ENCODE measurements around the gene TGFBR2.

TGFBR2 gene

DNA sequence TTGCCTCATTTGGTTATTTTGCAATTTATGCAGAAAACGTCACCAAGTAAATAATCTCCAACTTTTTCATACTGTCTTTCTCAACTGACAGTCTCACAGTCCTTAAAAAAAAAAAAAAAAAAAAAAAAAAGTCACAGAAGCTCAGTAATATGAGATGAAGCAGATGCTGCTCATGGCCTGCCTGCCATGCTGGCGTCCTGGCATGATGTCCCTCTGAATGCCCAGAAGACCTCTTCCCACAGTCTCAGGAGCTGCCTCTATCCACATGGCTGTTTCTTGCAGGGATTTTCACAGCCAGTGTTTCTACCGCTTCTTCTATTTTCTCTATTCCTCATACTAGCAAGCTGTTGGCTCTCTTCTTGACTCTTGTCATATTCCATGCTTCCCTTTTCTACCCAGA is 87.7 kb downstream of the TGFBR2 start:
- no peaks in the 10 kb centered on the region for H3K27me3 Mint-ChIP-seq (ENCODE audit: low read depth)
- H3K4me3 Mint-ChIP-seq = no peak overlapping the region
- peaks cover 34% of the 10 kb centered on the region for H3K4me1 Mint-ChIP-seq (ENCODE audit: low read depth)
- peaks cover 62% of the 10 kb centered on the region for H3K36me3 Mint-ChIP-seq (ENCODE audit: low read depth)
- H3K9me3 Mint-ChIP-seq = no peaks in the 10 kb centered on the region
- no peak overlapping the region for H3K27ac Mint-ChIP-seq

DNA sequence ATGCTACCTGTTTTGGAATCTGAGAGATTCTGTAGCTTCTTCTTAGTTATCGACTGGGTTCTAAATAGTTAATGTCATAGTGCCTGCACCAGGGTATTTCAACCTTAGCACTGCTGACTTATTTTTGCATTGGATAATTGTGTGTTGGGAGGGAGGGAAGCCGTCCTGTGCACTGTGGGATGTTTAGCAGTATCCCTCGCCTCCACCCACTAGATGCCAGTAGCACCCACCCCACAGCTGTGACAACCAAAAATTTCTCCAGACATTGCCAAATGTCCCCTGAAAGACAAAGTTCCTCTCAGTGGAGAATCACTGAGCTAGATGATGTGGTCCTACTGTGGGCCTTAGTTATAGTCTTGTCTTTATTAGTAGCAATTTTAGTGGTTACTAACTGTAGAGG is 88.3 kb downstream of the TGFBR2 start:
- H3K36me3 Mint-ChIP-seq (ENCODE audit: low read depth) = peaks cover 59% of the 10 kb centered on the region
- no peaks in the 10 kb centered on the region for H3K9me3 Mint-ChIP-seq
- H3K4me3 Mint-ChIP-seq = no peak overlapping the region
- H3K27me3 Mint-ChIP-seq (ENCODE audit: low read depth) = no peaks in the 10 kb centered on the region
- peaks cover 31% of the 10 kb centered on the region for H3K4me1 Mint-ChIP-seq (ENCODE audit: low read depth)
- H3K27ac Mint-ChIP-seq = no peak overlapping the region

DNA sequence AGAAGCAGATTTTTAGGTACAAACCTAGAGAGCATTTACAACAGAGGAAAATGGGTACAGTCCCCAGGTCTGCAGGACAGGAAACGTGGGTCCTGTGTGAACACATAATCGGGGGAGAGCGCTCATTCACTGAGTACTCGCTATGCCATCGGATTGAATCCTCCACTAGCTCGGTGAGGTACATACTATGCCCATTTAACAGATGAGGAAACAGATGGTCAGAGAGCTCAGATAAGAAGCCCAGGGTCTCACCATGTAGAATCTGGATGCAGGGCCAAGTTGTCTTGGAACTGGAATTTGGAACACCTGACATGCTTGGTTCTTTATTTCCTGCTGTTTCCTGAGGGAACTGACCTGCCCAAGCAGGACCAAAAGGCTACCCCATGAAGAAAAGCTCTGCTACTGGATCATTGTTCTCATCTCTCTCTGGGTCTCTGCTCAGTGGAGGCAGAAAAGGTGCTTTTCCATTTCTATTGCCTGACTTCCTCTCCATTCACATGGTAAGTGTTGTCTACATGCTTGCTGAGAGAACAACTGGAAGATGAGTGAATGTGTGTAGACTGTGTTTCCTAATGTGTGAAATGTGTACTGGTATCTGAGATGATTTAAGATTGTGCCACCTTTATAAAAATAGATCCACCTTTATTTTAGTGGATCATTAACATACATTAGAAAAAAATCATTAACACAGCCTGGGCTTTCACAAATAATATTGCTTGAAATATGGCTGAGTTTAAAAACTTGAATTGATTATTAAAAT is 89.1 kb downstream of the TGFBR2 start:
- Mint-ChIP-seq H3K27me3 (ENCODE audit: low read depth) (no peaks in the 10 kb centered on the region), H3K9me3 (no peaks in the 10 kb centered on the region), H3K27ac (no peak overlapping the region), H3K4me3 (no peak overlapping the region), H3K4me1 (ENCODE audit: low read depth) (peaks cover 29% of the 10 kb centered on the region), H3K36me3 (ENCODE audit: low read depth) (peaks cover 55% of the 10 kb centered on the region)

DNA sequence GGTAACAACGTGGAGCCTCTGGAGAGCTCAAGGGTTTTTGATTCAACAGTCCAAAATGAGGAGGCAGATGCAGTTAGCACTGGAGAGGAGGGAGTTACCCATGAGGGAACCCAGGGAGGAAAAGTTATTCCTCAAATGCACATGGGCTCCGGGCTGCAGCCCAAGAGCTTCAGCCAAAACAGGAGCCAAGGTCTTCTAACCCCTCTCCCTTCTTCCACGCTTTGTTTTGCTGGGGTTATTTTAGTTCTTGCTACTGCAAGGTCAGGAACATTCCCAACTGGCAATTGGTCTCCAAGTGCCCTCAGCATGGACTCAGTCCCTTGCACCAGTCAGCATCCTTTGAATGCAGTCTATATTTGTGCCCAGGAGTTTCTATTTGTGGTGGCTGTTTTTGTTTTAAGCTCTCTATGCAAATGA is 90.0 kb downstream of the TGFBR2 start:
- no peaks in the 10 kb centered on the region for H3K27me3 Mint-ChIP-seq (ENCODE audit: low read depth)
- H3K4me3 Mint-ChIP-seq = no peak overlapping the region
- H3K9me3 Mint-ChIP-seq = no peaks in the 10 kb centered on the region
- no peak overlapping the region for H3K27ac Mint-ChIP-seq
- peaks cover 51% of the 10 kb centered on the region for H3K36me3 Mint-ChIP-seq (ENCODE audit: low read depth)
- peaks cover 23% of the 10 kb centered on the region for H3K4me1 Mint-ChIP-seq (ENCODE audit: low read depth)

DNA sequence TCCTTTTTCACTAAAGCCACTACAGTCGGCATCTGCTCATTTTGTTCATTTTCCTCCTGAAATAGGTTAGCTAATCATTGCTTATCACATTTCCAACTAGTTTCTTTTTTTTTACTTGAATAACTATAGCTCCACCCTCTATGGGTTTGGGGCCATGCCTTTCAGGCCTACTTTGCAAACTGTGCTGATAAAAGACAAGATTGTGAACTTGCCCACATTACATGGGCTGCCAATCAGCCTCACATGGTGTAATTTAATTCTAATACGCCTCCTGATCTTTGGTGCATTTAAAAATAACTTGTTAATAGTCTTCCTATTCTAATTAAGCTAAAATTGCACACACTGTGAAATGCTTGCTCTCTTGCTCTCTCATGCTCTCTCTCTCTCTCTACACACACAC is 90.5 kb downstream of the TGFBR2 start:
- Mint-ChIP-seq H3K27me3 (ENCODE audit: low read depth) (no peaks in the 10 kb centered on the region), H3K4me3 (no peak overlapping the region), H3K9me3 (no peaks in the 10 kb centered on the region), H3K4me1 (ENCODE audit: low read depth) (peaks cover 23% of the 10 kb centered on the region), H3K27ac (peak overlapping the region; percentile 12), H3K36me3 (ENCODE audit: low read depth) (peaks cover 52% of the 10 kb centered on the region)

DNA sequence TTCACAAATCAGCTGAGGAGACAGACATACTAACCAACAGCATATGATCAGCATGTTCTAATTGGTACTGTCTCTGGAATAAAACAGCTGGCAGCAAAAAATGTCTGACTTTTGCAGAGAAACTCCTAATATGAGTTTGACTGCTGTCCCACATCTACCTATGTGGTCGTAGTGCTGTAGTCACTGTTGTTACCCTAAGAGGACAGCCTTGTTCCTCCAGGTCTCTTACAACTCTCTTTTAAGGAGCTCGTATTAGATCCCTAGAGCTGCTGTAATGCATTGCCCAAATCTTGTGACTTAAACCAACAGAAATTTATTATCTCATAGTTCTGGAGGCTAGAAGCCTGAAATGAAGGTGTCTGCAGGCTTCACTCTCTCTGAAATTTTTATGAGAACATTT is 92.1 kb downstream of the TGFBR2 start:
- peaks cover 47% of the 10 kb centered on the region for H3K36me3 Mint-ChIP-seq (ENCODE audit: low read depth)
- H3K27me3 Mint-ChIP-seq (ENCODE audit: low read depth) = no peaks in the 10 kb centered on the region
- H3K4me3 Mint-ChIP-seq = no peak overlapping the region
- H3K9me3 Mint-ChIP-seq = no peaks in the 10 kb centered on the region
- no peak overlapping the region for H3K27ac Mint-ChIP-seq
- H3K4me1 Mint-ChIP-seq (ENCODE audit: low read depth) = peaks cover 12% of the 10 kb centered on the region

DNA sequence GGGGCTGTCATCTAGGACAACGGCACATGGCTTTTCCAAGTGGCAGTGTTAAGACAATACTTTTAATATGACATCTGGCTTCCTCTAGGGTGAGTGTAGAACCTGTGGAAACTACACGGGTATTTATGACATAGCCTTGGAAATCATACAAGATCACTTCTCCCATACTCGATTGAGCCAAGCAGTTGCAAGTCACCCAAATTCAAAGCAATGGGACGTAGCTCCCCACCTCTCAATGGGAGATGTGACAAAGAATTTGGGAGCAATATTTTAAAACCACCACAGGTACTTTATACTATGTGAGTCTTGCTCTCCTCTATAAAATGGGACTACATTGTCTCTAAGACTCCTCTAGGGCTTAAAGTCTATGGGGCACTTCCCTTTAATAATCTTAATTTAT is 93.5 kb downstream of the TGFBR2 start:
- Mint-ChIP-seq H3K36me3 (ENCODE audit: low read depth) (peaks cover 37% of the 10 kb centered on the region), H3K9me3 (no peaks in the 10 kb centered on the region), H3K27me3 (ENCODE audit: low read depth) (no peaks in the 10 kb centered on the region), H3K27ac (no peak overlapping the region), H3K4me3 (no peak overlapping the region), H3K4me1 (ENCODE audit: low read depth) (peaks cover 7% of the 10 kb centered on the region)

DNA sequence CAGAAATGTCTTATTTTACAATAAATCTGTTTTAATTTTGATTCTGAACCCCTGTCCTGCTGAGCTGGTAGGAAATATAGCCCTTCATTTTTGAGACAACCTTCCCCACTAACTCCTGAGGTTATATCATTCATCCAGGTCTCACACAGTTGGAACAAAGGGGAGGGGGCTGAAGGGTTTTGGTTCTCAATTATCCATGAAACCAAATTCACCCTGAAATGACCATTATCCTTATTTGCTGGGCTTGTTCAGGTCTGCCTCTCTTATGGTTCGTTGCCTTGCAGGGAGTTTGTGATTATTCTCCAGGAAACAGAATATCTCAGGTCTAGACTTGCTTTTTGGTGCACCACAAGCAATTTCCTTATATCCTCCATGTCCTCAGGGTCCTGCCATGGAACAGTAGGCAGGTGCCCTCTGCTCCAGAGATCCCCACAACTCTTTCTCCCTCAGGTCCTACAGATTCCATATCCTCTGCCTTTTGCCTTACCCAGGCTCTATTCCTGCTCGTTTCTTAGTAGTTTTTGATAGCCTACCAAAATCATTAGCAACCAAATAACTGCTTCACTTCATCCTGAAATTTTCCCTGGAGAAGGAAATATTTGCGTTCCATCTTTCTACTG is 94.4 kb downstream of the TGFBR2 start:
- Mint-ChIP-seq H3K36me3 (ENCODE audit: low read depth) (peaks cover 32% of the 10 kb centered on the region), H3K4me3 (no peak overlapping the region), H3K9me3 (no peaks in the 10 kb centered on the region), H3K27me3 (ENCODE audit: low read depth) (no peaks in the 10 kb centered on the region), H3K27ac (no peak overlapping the region), H3K4me1 (ENCODE audit: low read depth) (peaks cover 5% of the 10 kb centered on the region)

DNA sequence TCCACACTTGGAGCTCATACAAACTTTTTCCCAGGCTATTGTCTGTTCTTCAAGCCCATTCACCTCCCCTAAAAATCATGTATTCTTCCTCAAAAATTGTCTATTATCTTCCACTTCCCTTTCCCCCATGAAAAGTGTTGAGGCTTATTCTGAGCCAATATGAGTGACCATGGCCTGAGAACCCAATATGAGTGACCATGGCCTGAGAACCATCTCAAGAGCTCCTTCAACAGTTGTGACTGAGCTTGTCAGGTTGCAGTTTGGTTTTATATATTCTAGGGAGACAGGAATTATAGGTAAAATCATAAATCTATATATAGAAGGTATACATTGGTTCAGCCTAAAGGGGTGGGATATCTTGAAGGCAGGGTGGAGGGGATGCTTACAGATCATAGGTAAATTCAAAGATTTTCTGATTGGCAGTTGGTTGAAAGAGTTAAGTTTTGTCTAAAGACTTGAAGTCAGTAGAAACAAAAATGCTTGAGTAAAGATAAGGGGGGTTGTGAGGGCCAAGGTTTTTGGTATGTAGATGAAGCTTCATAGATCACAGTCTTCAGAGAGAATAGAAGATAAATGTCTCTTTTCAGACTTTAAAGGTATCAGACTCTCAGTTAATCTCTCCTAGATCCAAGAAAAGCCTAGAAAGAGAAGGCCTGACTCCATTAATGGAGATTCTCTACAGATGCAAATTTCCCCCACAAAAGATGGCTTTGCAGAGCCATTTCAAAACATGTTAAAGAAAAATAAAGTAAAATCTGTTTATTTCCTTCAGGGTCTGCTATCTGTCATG is 95.8 kb downstream of the TGFBR2 start:
- Mint-ChIP-seq H3K36me3 (ENCODE audit: low read depth) (peaks cover 34% of the 10 kb centered on the region), H3K27ac (no peak overlapping the region), H3K4me1 (ENCODE audit: low read depth) (peaks cover 5% of the 10 kb centered on the region), H3K9me3 (peaks cover 3% of the 10 kb centered on the region), H3K27me3 (ENCODE audit: low read depth) (no peaks in the 10 kb centered on the region), H3K4me3 (no peak overlapping the region)

DNA sequence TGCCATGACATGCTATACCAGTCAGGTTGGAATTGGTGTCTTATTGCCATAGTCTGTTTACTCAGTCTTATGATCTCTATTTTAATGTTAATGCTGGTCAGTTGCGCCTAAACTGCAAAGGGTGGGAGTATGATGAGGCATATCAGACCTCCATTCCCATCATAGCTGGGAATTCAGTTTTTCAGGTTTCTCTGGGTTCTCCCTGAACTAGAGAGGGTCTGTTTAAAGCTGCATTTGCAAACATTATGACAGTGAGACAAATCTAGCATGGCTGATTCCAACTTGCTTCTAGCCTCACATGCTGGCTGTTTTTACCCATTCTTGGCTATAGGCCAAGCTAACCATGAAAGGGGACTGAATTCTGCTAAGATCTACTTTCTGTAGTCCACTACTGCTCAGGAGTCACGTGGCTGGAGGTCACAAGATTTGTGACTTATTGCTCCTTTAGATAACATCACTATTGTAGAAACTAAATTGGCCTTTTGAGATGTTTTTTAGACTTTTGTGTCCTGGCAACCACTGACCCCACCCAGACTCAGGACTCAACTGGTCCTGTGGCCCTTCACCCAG is 96.5 kb downstream of the TGFBR2 start:
- Mint-ChIP-seq H3K27me3 (ENCODE audit: low read depth) (no peaks in the 10 kb centered on the region), H3K36me3 (ENCODE audit: low read depth) (peaks cover 33% of the 10 kb centered on the region), H3K27ac (no peak overlapping the region), H3K9me3 (peaks cover 4% of the 10 kb centered on the region), H3K4me1 (ENCODE audit: low read depth) (peaks cover 5% of the 10 kb centered on the region), H3K4me3 (no peak overlapping the region)

DNA sequence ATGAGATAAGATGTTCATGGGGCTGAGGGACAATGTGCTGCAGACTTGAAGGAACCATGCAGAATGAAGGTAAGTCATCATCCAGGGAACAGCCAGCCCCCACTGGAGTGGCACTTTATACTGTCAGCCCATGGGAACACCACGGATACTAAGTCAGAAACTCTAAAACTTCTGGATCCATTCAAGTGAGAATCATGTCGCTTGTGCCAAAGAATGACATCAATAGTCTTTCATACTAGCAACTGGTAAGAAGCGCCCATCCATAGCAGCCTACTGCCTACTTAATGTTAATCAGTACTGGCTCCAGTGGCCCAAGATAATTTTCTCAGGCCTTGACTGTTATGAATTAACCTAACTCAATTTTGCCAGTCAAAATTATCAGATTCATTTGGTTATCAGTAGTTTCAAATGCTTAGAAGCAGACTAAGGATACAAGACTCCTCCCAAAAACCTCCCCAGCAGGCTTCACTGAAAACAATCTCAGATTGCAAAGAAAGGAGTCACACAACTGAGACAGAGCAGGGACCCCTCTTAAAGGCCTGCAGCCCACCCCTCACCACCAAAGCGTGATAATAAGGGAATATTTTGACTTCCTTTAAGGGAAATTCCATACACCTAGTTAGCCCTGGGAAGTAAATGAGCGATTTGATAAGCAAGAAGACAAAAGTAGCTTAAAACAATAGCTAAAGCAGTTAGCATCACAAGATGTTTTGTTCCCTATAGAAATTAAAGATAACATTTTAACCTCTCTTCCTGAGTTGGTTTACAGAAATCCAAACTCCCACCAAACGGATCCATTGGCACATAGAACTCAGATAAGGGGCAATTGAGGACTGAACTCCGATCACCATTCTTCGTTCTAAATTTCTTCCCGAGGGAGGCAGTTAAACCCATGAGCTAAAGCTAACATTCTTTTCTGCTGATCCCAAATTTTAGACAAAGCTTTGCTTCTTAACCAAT is 98.8 kb downstream of the TGFBR2 start:
- no peak overlapping the region for H3K27ac Mint-ChIP-seq
- H3K4me1 Mint-ChIP-seq (ENCODE audit: low read depth) = peaks cover 6% of the 10 kb centered on the region
- H3K36me3 Mint-ChIP-seq (ENCODE audit: low read depth) = peaks cover 24% of the 10 kb centered on the region
- no peak overlapping the region for H3K4me3 Mint-ChIP-seq
- peaks cover 4% of the 10 kb centered on the region for H3K9me3 Mint-ChIP-seq
- H3K27me3 Mint-ChIP-seq (ENCODE audit: low read depth) = no peaks in the 10 kb centered on the region

DNA sequence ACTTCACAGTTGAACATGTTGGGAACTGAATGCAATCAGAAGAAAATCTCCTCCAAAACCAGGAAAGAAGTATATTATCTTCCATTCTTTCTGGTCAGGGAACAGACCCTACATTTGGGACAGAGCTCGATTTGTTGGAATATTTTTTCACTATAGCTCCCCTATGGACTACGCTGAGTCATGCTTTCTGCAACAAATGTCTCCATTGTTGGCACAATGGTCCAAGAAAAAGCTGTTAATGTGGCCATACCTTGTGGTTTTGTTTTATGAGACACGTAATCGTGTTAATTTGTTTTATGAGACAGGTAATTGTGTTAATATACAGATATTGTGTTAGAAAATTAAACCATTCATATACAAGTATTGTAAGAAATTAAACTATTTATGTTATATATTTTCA is 101.4 kb downstream of the TGFBR2 start:
- peaks cover 4% of the 10 kb centered on the region for H3K9me3 Mint-ChIP-seq
- H3K36me3 Mint-ChIP-seq (ENCODE audit: low read depth) = peaks cover 16% of the 10 kb centered on the region
- H3K27ac Mint-ChIP-seq = no peak overlapping the region
- H3K4me3 Mint-ChIP-seq = no peak overlapping the region
- H3K27me3 Mint-ChIP-seq (ENCODE audit: low read depth) = no peaks in the 10 kb centered on the region
- peaks cover 3% of the 10 kb centered on the region for H3K4me1 Mint-ChIP-seq (ENCODE audit: low read depth)

DNA sequence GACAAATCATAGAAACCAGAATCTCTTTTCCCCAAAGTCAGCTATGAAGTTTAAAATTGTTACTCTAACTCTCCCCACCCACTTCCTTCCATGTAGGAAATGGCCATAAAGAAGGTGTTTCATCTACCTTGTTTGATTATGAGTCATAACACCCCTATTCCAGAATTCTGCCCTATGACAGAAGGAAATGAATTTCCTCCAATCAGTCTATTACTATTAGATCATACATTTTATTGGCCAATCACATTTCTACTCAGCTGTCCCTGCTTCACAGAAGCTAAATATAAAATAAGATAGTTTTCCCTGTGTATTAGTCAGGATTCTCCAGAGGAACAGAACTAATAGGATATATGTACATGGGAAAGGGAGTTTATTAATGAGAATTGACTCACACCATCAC is 102.1 kb downstream of the TGFBR2 start:
- Mint-ChIP-seq H3K36me3 (ENCODE audit: low read depth) (peaks cover 14% of the 10 kb centered on the region), H3K9me3 (peaks cover 4% of the 10 kb centered on the region)

DNA sequence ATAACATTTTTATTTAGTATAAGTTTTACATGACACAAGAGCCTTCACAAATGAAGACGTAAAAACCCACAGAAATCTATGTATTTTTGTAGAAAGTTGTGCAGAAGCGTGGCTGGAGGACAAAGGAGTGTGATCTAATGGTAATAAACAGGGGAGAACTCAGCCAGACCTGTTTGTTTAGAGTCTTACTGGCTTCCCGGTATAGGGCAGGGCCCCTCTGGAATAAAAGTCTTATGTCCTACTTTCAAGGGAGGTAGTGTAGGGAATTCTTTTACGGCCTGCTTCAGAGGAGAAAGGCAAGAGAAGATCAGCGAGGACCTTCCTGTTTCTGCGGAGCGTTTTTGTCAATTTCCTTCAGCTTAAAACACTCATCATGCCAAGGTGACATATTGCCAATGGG is 103.6 kb downstream of the TGFBR2 start:
- Mint-ChIP-seq H3K27ac (no peak overlapping the region), H3K36me3 (ENCODE audit: low read depth) (peaks cover 14% of the 10 kb centered on the region), H3K27me3 (ENCODE audit: low read depth) (no peaks in the 10 kb centered on the region), H3K9me3 (peaks cover 4% of the 10 kb centered on the region), H3K4me3 (no peak overlapping the region), H3K4me1 (ENCODE audit: low read depth) (peaks cover 3% of the 10 kb centered on the region)

More for the DNA sequence above, 102.1 kb downstream of the TGFBR2 start:
- peaks cover 3% of the 10 kb centered on the region for H3K4me1 Mint-ChIP-seq (ENCODE audit: low read depth)
- no peak overlapping the region for H3K27ac Mint-ChIP-seq
- no peaks in the 10 kb centered on the region for H3K27me3 Mint-ChIP-seq (ENCODE audit: low read depth)
- H3K4me3 Mint-ChIP-seq = no peak overlapping the region

Measured in T-helper 1 cell treated with Interleukin-12 subunit alpha and Interleukin-12 subunit beta and Interleukin-4 antibody, amounts not matched to agents 30 μg/mL and 1 μg/mL, for 36 hours (primary cell).